Thymus (tissue), 11 donors: ENCODE results near the gene SUCLG2. TPM values are rescaled to one million over a fixed set of nuclear protein-coding genes. Genes with fewer than 3 reads are reported as not detected.

Source experiments
- DNase-seq, 9 donors: peaks; one replicate each; pipeline ENCODE4 v3.0.0-alpha.2; 2013; ENCODE audit warnings: low spot score in 9 of 9, low read depth in 6 of 9, missing footprints in 1 of 9
- H3K27ac ChIP-seq, 2 donors: one replicate each; pipeline ENCODE4 v1.5.1; 2013; ENCODE audit warnings: control low read depth in 1 of 2, low read depth in 1 of 2, low read length in 1 of 2, mild to moderate bottlenecking in 1 of 2, moderate library complexity in 1 of 2
- H3K27me3 ChIP-seq, 2 donors: one replicate each; pipeline ENCODE4 v1.5.1; 2013; ENCODE audit warnings: low read length in 1 of 2; ENCODE audit not compliant: control insufficient read depth in 2 of 2, insufficient read depth in 1 of 2
- H3K36me3 ChIP-seq, 2 donors: one replicate each; pipeline ENCODE4 v1.5.1; 2013; ENCODE audit warnings: low read length in 1 of 2, mild to moderate bottlenecking in 1 of 2, moderate library complexity in 1 of 2; ENCODE audit not compliant: control insufficient read depth in 2 of 2, insufficient read depth in 2 of 2
- H3K4me1 ChIP-seq, 2 donors: one replicate each; pipeline ENCODE4 v1.5.1; 2013; ENCODE audit warnings: low read length in 2 of 2; ENCODE audit not compliant: control insufficient read depth in 2 of 2, insufficient read depth in 2 of 2
- H3K4me3 ChIP-seq, 2 donors: one replicate each; pipeline ENCODE4 v1.5.1; 2013; ENCODE audit warnings: low read length in 2 of 2, control low read depth in 1 of 2, mild to moderate bottlenecking in 1 of 2
- H3K9me3 ChIP-seq, 2 donors: one replicate each; pipeline ENCODE4 v1.5.1; 2013; ENCODE audit warnings: low read length in 1 of 2, mild to moderate bottlenecking in 1 of 2; ENCODE audit not compliant: control insufficient read depth in 2 of 2, insufficient read depth in 1 of 2
- WGBS: extraction: QIAGEN DNeasy Blood & Tissue Kit; methylation state at CpG from one replicate; pipeline ENCODE4 v1.1.7; 2013; 5-methylcytosine and 5-hydroxymethylcytosine counted together
- polyA plus RNA-seq: library from polyadenylated mRNA; stranded (reverse); fragments of 200-250 nt; gene quantifications from one replicate; pipeline ENCODE4 v1.2.3, GENCODE V29; 2013
- total RNA-seq: library from RNA; stranded (reverse); fragments of 120-200 nt; gene quantifications from one replicate; pipeline ENCODE4 v1.2.4, GENCODE V29; 2013
- donor health status: healthy.

Gene SUCLG2
- total and polyA plus RNA-seq, 2 donors, result 24.1 to 38.3 TPM

DNA sequence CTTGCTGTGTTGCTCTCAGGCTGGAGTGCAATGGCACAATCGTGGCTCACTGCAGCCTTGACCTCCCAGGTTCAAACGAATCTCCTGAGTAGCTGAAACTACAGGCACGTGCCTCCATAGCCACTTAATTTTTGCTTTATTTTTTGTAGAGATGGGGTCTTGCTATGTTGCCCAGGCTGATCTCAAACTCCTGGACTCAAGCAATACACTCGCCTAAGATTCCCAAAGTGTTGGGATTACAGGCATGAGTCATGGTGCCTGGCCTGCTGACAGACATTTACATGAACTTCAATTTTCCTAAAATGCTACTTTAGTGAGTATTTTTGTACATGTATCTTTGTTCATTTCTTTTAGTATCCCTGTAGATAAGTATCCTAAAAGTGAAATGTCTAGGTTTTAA, 132.3 kb downstream of the SUCLG2 start:
- H3K4me1 ChIP-seq, result no peaks in the 10 kb centered on the region
- H3K27ac ChIP-seq, result no peak overlapping the region
- H3K4me3 ChIP-seq, result no peak overlapping the region
- no peaks in the 10 kb centered on the region for H3K27me3 ChIP-seq
- DNase-seq, result no peak
- peaks cover 0 to under 1% of the 10 kb centered on the region in 2 donors for H3K36me3 ChIP-seq
- no peaks in the 10 kb centered on the region for H3K9me3 ChIP-seq
- over 99% methylated on average over 4 of the region's 4 CpGs for WGBS

DNA sequence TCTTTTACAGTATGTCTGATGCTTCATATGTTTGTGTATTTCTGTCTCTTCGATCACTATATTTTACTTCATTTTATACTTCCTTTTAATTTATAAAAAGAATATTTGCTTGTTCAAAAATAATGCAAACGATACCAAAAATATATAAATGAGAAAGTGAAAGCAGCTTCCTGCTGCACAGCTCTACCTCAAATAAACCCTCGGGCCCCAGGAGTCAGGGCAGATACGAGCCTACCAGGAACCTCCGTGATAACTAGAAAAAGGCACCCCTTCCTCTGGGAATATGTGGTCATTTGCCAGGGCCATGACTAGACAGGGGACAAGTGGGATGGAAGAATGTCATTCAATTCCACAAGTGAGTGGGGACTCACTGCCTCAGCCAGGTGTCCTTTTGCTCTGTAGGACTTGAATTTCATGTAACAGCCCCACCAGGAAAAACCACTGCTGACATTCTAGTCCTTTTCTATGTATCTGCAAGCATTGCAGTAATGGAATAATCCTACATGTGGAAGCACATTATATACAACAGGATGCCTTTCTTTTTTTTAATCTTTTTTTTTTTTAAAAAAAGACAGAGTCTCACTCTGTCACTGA, 133.3 kb downstream of the SUCLG2 start:
- no peaks in the 10 kb centered on the region for H3K4me1 ChIP-seq
- no peak for DNase-seq
- H3K4me3 ChIP-seq, result no peak overlapping the region
- no peak overlapping the region for H3K27ac ChIP-seq
- no peaks in the 10 kb centered on the region for H3K27me3 ChIP-seq
- no peaks in the 10 kb centered on the region for H3K9me3 ChIP-seq
- WGBS, result 93% methylated on average over 5 of the region's 5 CpGs
- H3K36me3 ChIP-seq, result no peaks in the 10 kb centered on the region

DNA sequence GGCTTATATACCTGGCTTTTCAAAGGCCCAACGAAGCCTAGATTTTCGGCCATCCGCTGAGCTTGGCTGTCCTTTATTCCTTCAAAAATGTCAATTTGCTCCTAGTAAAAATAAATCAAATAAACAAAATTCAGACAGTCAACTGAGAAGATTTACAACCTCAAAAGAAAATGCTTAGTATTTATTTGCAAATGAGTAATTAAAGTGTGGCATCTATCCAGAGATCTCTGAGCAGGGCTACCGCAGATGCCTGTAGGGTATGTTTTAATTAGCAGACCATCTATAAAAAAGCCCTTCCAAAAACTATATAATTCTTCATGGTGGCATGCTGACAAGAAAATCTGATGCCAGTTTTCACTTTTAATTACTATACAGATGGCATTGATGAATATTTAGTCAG, 136.2 kb downstream of the SUCLG2 start:
- WGBS, result 99% methylated on average over 4 of the region's 4 CpGs
- no peak for DNase-seq

GRCh38 chr3:67517781-67518180, 136.6 kb downstream of the SUCLG2 start:
- H3K4me3 ChIP-seq, result no peak overlapping the region
- H3K27ac ChIP-seq, result no peak overlapping the region
- DNase-seq, result no peak
- peaks cover 0 to 3% of the 10 kb centered on the region in 2 donors for H3K36me3 ChIP-seq
- H3K4me1 ChIP-seq, result no peaks in the 10 kb centered on the region
- no peaks in the 10 kb centered on the region for H3K9me3 ChIP-seq
- whole genome bisulfite sequencing, result 97% methylated on average over 2 of the region's 2 CpGs
- H3K27me3 ChIP-seq, result no peaks in the 10 kb centered on the region

More for the DNA sequence above, 136.2 kb downstream of the SUCLG2 start:
- no peaks in the 10 kb centered on the region for H3K9me3 ChIP-seq
- no peaks in the 10 kb centered on the region for H3K27me3 ChIP-seq
- peaks cover 0 to 3% of the 10 kb centered on the region in 2 donors for H3K36me3 ChIP-seq
- no peaks in the 10 kb centered on the region for H3K4me1 ChIP-seq
- no peak overlapping the region for H3K4me3 ChIP-seq
- no peak overlapping the region for H3K27ac ChIP-seq

DNA sequence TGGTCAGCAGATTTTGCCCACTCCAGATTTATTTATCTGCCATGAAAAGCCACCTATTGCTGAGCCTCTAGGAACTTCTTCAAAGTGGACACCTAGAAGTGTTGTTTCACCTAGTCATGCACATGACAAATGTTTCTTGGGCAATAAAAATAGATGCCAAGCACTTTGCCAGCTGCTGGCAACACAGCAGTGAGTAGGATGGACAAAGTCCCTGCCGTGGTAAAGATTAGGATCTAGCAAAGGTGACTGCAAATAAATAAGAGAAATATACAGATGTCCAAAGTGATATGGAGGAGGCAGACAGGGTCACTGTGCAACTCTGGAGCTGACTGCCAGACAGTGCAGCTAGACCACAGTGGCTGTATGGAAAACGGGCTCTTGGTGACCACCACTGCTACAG, 137.9 kb downstream of the SUCLG2 start:
- 87% methylated on average over 2 of the region's 2 CpGs for WGBS
- H3K36me3 ChIP-seq, result peaks cover 0 to 3% of the 10 kb centered on the region in 2 donors
- H3K27me3 ChIP-seq, result no peaks in the 10 kb centered on the region
- DNase-seq, result no peak
- H3K9me3 ChIP-seq, result no peaks in the 10 kb centered on the region
- H3K4me1 ChIP-seq, result no peaks in the 10 kb centered on the region
- H3K27ac ChIP-seq, result no peak overlapping the region
- no peak overlapping the region for H3K4me3 ChIP-seq

- no peaks in the 10 kb centered on the region for H3K4me1 ChIP-seq
- 90% methylated on average over 3 of the region's 3 CpGs for WGBS
- no peaks in the 10 kb centered on the region for H3K9me3 ChIP-seq
- no peak overlapping the region for H3K4me3 ChIP-seq
- H3K36me3 ChIP-seq, result peaks cover 0 to 3% of the 10 kb centered on the region in 2 donors
- H3K27ac ChIP-seq, result no peak overlapping the region
- no peaks in the 10 kb centered on the region for H3K27me3 ChIP-seq
- no peak for DNase-seq
Measured at GRCh38 chr3:67515778-67516177, 138.6 kb downstream of the SUCLG2 start.

DNA sequence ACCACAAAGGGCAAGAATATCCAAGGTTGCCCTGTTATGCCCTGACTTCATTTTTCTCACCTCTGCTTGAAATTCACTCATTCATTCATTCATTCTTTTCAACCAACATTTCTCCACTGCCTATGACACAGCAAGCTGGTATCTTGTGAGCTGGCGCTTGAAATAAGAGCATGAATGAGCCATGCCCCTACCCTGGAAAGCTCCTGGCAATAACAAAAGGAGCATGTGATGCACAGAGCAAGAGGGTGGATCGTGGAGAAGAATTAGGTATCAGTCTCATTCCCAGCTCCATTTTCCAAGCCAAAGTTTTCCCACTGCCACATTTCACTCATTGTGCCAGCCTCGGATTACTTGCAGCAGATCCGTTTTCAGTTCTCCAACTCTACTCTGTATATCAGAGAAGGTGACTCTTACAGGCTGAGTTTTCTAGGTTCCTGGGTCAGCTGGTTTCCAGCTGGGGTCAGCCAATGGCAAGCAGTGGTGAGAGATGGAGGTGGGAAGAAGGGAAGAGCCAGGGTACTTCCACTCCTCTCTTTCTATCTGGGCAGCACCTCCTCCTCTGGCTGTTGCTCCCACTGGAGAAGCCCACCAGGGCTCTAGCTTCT, 144.8 kb downstream of the SUCLG2 start:
- DNase-seq, result no peak
- Histone ChIP-seq H3K9me3 (no peaks in the 10 kb centered on the region), H3K36me3 (no peaks in the 10 kb centered on the region), H3K27me3 (no peaks in the 10 kb centered on the region), H3K27ac (no peak overlapping the region), H3K4me1 (no peaks in the 10 kb centered on the region), H3K4me3 (no peak overlapping the region)
- WGBS, result 98% methylated on average over 4 of the region's 4 CpGs

DNA sequence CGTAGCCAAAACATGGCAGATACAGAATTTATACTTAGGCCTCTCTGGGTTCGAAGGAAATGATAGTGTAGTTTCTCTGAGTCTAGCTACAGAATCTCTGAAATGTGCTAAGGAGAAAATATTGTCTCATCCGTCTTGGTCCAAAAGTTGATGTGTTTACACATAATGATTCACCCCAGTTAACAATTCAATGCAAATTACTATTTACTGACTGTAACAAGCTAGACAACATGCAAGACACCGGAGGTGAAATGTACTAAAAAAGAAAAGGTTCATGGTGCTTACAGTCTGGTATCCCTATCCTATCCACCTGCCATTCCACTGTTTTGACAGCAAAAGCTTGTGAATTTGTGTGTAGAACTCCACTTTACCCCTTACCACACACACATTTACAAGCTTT, 146.8 kb downstream of the SUCLG2 start:
- no peak overlapping the region for H3K4me3 ChIP-seq
- DNase-seq, result no peak
- no peaks in the 10 kb centered on the region for H3K36me3 ChIP-seq
- 98% methylated on average over 4 of the region's 4 CpGs for WGBS
- no peaks in the 10 kb centered on the region for H3K4me1 ChIP-seq
- H3K27me3 ChIP-seq, result no peaks in the 10 kb centered on the region
- no peak overlapping the region for H3K27ac ChIP-seq
- H3K9me3 ChIP-seq, result no peaks in the 10 kb centered on the region

DNA sequence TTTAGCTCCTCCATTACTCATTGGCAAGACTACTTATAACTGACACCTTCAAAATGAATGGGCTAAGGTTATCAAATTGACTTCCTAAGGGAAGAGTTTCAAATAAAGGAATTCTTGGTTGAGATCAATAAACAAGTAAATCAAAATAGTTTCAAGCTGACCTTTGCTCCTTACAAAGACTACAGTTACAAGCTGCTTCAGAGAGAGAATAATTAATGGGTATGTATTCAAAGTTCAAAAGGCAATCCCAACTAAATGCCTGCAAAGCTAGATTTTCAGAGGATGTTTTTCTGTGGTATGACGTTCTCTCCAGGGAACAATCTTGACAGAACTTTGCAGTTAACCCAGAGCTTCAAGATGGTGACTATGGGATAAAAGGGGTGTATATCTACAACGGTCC, 153.7 kb downstream of the SUCLG2 start:
- DNase-seq, result no peak
- WGBS, result 98% methylated on average over 2 of the region's 2 CpGs
- H3K4me3 ChIP-seq, result no peak overlapping the region
- H3K27ac ChIP-seq, result no peak overlapping the region
- H3K27me3 ChIP-seq, result no peaks in the 10 kb centered on the region
- H3K4me1 ChIP-seq, result no peaks in the 10 kb centered on the region
- H3K9me3 ChIP-seq, result no peaks in the 10 kb centered on the region
- H3K36me3 ChIP-seq, result no peaks in the 10 kb centered on the region
